Placental pericyte (primary cell): Measurements from ENCODE around the gene SOX6. TPM values are rescaled to one million over a fixed set of nuclear protein-coding genes. Genes with fewer than 3 reads are reported as not detected.

ENCODE experiments used
- total RNA-seq: library from RNA; depleted of rRNA; stranded (reverse); fragments of >200 nt; gene quantifications from 2 replicates; pipeline ENCODE4 v1.2.3, GENCODE V29; 2012

SOX6 gene
- total RNA-seq = 5.9 and 10.0 TPM in 2 replicates

DNA sequence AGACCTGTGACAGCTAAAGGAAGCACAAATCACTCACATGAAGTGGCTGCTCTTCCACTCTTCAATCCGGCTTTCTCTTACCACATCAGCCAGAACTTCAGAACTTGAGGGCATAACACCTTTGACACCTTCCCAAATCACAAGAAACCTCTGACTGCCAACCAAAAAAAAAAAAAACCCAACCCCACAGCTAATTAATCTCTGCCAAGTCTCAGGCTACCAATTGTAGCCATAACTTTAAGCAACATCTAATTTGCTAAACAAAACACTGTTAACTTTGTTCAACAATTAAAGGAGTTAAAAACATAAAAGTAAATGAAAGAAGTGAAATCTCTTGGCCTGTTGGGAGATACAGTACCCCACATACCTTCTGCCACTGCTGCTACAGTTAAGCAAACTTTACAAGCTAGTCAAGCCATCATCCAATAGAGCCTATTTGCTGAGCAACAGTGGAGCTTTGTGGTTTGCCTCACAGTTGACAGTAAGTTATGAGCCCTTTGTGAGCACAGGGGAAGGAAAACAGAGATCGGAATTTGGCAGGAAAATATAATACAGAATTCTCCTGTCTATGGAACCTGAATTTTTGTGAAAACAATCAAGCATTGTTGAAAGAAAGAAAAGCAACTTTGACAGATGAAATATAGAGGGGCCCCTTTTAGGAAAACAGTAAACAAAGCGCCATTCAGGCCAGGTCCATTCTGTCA lies at the start of gene SOX6:
Gene SOX6, minus strand, starts transcription at position 490 of the 704 bp plus-strand sequence. CDS start 15,298 bp downstream, outside the sequence.

